ENCODE measurements around the gene SHISA7. TPM values are rescaled to one million over a fixed set of nuclear protein-coding genes. Genes with fewer than 3 reads are reported as not detected.

Gene SHISA7
- not detected for total RNA-seq

GRCh38 chr19:55443045-55443823 lies at the start of gene SHISA7:
Gene SHISA7, minus strand, starts transcription at chr19:55443300. Its CDS starts 437 bp downstream, at chr19:55442863.
- Histone ChIP-seq H3K9me3 (no peaks in the 10 kb centered on the region), H3K27me3 (peaks cover 44% of the 10 kb centered on the region), H3K9ac (ENCODE audit: low read depth in 2 of 2, low read length in 2 of 2) (no peak within 1 kb of the TSS)

DNA sequence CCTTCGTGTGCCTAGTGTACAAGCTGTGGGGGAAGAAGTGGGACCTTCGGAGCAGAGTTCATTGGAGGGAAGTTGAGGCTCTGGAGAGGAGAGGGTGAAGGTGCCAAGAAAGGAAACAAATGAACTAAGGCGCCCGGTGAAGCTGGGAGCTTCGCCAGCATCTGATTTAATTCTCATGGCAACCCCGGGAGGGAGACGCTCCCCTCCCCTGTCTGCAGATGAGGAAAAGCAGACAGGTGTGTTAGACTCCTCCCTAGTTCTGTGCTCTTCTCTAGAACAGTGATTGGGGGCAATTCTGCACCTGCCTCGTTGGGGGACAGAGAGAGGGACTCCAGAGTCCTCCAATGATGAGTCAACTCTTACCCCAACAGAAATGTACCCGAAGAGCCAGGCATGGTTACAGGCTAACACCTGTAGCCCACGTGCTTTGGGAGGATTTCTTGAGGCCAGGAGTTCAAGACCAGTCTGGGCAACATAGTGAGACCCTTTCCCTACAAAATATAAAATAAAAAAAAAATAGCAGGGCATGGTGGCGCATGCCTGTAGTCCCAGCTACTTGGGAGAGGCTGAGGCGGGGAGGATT lies 49.4 kb upstream of the SHISA7 start:
- Histone ChIP-seq H3K9ac (ENCODE audit: low read depth in 2 of 2, low read length in 2 of 2) (no peak overlapping the region), H3K9me3 (no peaks in the 10 kb centered on the region), H3K27ac (no peak overlapping the region), H3K36me3 (no peaks in the 10 kb centered on the region), H3K4me3 (no peak overlapping the region), H3K4me1 (no peaks in the 10 kb centered on the region), H3K27me3 (no peaks in the 10 kb centered on the region)
- no peak for TF ChIP-seq CTCF (IDR thresholded peaks at IDR 0.05)
- no peak for DNase-seq
- intact Hi-C loops (cut with DNase I), result no loop called here

More at GRCh38 chr19:55443045-55443823, at the start of gene SHISA7:
- no peaks in the 10 kb centered on the region for H3K4me1 ChIP-seq
- TF ChIP-seq CTCF (IDR thresholded peaks at IDR 0.05), result no peak
- H3K4me3 ChIP-seq, result no peak within 1 kb of the TSS
- H3K27ac ChIP-seq, result no peak within 1 kb of the TSS
- no peaks in the 10 kb centered on the region for H3K36me3 ChIP-seq
- DNase-seq, result no peak
- intact Hi-C loops (cut with DNase I), result no loop called here

GRCh38 chr19:55491546-55492360 lies 48.7 kb upstream of the SHISA7 start:
- H3K9me3 ChIP-seq, result no peaks in the 10 kb centered on the region
- intact Hi-C loops (cut with DNase I), result no loop called here
- no peaks in the 10 kb centered on the region for H3K4me1 ChIP-seq
- H3K27ac ChIP-seq, result no peak overlapping the region
- H3K4me3 ChIP-seq, result no peak overlapping the region
- no peak for DNase-seq
- no peak overlapping the region for H3K9ac ChIP-seq (ENCODE audit: low read depth in 2 of 2, low read length in 2 of 2)
- no peaks in the 10 kb centered on the region for H3K27me3 ChIP-seq
- no peaks in the 10 kb centered on the region for H3K36me3 ChIP-seq
- no peak for TF ChIP-seq CTCF (IDR thresholded peaks at IDR 0.05)

GRCh38 chr19:55490478-55491432 lies 47.7 kb upstream of the SHISA7 start:
- Histone ChIP-seq H3K4me1 (no peaks in the 10 kb centered on the region), H3K36me3 (no peaks in the 10 kb centered on the region), H3K27ac (no peak overlapping the region), H3K4me3 (no peak overlapping the region), H3K27me3 (no peaks in the 10 kb centered on the region), H3K9ac (ENCODE audit: low read depth in 2 of 2, low read length in 2 of 2) (no peak overlapping the region), H3K9me3 (no peaks in the 10 kb centered on the region)
- intact Hi-C loops (cut with DNase I), result no loop called here
- TF ChIP-seq CTCF (IDR thresholded peaks at IDR 0.05), result no peak
- DNase-seq, result no peak
